ENCODE results near the gene DCDC2B.
A peak's percentile ranks its signal among the peaks of the same experiment; 100 is the strongest.
"Not testable (repeated sequence)": the region's sequence is repeated elsewhere in the genome, so short reads cannot be mapped to it uniquely, and the experiment has no call there.

Gene DCDC2B

DNA sequence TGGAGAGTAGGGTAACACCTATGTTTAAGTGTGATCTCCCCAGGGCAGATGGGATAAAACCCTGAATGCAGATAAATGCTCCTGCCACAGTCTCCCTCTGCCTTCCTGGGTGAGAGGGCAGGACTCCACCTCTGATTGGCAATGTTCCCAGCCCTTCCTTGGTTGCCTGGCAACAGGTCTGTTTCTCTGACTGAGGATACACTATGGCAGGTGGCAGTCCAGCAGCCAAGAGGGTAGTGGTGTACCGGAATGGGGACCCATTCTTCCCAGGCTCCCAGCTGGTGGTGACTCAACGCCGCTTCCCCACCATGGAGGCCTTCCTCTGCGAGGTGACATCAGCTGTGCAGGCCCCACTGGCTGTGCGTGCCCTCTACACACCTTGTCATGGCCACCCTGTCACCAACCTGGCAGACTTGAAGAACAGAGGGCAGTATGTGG is at the start of gene DCDC2B:
DCDC2B (plus strand) TSS at position 199 of the 438 bp plus-strand sequence; CDS start at position 204, 5 bp downstream.
- no peak within 1 kb of the TSS for H3K4me3 ChIP-seq (ENCODE audit: low read depth, low read length)
- TF ChIP-seq, protein P1, sequence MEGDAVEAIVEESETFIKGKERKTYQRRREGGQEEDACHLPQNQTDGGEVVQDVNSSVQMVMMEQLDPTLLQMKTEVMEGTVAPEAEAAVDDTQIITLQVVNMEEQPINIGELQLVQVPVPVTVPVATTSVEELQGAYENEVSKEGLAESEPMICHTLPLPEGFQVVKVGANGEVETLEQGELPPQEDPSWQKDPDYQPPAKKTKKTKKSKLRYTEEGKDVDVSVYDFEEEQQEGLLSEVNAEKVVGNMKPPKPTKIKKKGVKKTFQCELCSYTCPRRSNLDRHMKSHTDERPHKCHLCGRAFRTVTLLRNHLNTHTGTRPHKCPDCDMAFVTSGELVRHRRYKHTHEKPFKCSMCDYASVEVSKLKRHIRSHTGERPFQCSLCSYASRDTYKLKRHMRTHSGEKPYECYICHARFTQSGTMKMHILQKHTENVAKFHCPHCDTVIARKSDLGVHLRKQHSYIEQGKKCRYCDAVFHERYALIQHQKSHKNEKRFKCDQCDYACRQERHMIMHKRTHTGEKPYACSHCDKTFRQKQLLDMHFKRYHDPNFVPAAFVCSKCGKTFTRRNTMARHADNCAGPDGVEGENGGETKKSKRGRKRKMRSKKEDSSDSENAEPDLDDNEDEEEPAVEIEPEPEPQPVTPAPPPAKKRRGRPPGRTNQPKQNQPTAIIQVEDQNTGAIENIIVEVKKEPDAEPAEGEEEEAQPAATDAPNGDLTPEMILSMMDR (IDR thresholded peaks at IDR 0.05; ENCODE audit: control insufficient read depth, extremely low read depth, insufficient read depth) = no peak
- DNase-seq (ENCODE audit: low read depth) = peak; percentile 69

DNA sequence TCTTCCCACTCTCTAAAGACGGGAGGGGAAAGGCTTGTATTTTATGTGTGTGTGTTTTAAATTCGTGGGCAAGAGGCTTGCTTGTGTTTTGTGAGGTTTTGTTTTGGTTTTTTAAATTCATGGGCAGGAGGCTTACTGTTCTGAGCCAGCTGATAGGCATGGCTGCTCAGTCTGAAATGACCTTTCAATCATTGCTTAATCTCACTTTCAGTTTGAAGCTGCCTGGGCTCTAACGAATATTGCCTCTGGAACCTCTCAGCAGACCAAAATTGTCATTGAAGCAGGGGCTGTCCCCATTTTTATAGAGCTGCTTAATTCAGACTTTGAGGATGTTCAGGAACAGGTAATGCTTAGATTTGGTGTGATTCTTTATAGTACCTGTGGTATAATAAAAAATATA is 49.7 kb upstream of the DCDC2B start:
- no peak for DNase-seq (ENCODE audit: low read depth)
- no peak overlapping the region for H3K4me3 ChIP-seq (ENCODE audit: low read depth, low read length)
- TF ChIP-seq, protein P1 (IDR thresholded peaks at IDR 0.05; ENCODE audit: control insufficient read depth, extremely low read depth, insufficient read depth) = no peak

DNA sequence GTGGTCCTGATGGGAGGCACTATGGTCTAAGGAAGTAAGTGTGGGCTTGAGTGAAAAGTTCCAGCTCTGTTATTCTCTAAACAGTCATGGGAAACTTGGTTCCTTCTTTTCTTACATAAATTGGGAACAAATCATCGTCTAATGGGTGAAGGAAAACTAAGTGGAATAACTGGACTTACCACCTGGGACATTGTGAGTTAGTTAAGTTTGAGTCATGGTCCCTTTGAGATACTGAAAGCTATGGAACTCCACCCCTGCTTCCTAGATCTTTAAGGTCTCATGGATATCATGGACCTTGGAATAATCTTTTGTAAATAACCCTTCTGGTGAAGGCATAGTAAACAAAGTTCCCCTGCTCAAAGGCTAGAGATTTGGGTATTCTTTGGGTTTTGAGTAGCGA is 45.5 kb upstream of the DCDC2B start:
- H3K4me3 ChIP-seq (ENCODE audit: low read depth, low read length) = no peak overlapping the region

DNA sequence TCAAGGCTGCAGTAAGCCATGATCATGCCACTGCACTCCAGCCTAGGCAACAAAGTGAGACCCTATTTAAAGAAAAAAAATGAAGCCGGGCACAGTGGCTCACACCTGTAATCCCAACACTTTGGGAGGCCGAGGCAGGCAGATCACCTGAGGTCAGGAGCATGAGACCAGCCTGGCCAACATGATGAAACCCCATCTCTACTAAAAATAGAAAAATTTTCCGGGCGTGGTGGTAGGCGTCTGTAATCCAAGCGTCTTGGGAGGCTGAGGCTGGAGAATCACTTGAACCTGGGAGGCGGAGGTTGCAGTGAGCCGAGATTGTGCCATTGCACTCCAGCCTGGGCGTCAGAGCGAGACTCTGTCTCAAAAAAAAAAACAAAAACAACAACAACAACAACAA is 43.3 kb upstream of the DCDC2B start:
- H3K4me3 ChIP-seq (ENCODE audit: low read depth, low read length); DNase-seq (ENCODE audit: low read depth): not testable (repeated sequence)

More for the DNA sequence above, 45.5 kb upstream of the DCDC2B start:
- DNase-seq (ENCODE audit: low read depth) = no peak
- TF ChIP-seq, protein P1 (IDR thresholded peaks at IDR 0.05; ENCODE audit: control insufficient read depth, extremely low read depth, insufficient read depth) = no peak

DNA sequence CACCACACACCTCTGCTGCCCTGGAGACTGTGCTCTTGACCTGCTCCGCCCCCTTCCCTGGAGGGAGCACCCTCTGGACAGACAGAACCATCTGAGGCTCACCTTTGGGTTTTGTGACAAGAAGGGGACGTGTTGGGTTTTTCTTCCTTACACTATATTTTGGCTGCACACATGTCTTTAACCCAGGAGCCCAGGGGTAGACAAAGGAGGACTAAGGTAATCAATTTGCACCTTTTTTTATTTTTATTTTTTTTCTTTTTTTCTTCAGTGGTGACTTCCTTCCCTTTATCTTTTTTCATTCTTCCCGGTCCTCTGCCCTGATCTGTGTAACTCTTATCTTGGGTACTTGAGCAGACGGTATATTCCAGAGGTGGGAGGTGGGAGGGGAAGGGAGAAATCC is 37.9 kb upstream of the DCDC2B start:
- DNase-seq (ENCODE audit: low read depth) = no peak
- H3K4me3 ChIP-seq (ENCODE audit: low read depth, low read length) = no peak overlapping the region
- TF ChIP-seq, protein P1 (IDR thresholded peaks at IDR 0.05; ENCODE audit: control insufficient read depth, extremely low read depth, insufficient read depth) = no peak

DNA sequence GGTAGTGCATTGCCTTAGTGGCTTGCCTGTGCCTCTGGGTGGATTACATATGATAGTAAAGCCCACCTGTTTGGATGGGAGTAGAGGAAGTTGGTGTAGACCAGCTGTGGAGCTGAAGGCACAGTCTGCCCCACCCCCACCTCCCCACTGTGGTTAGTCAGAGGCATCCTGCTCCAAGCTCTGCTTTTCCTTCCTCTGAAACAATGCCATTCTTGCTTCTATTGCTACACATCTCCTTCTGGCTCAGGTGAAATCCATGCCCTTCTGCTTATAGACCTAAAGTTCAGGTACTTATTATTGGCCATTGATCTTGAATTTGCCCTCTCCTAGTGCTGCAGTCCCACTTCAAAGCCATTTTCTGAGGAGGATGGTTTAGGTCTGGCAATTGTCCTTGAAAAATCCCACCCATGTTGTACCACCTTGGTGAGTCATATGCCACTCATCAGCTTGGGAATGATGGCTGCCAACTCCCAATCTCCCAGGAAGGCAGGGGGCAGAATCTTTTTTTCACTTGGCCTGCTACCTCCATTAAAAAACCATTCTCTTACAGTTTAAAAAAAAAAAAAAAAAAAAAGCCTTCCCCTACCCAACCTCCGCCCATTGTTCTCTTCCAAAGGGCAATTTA is 36.2 kb upstream of the DCDC2B start:
- TF ChIP-seq, protein P1 (IDR thresholded peaks at IDR 0.05; ENCODE audit: control insufficient read depth, extremely low read depth, insufficient read depth) = no peak
- DNase-seq (ENCODE audit: low read depth) = no peak
- H3K4me3 ChIP-seq (ENCODE audit: low read depth, low read length) = no peak overlapping the region

DNA sequence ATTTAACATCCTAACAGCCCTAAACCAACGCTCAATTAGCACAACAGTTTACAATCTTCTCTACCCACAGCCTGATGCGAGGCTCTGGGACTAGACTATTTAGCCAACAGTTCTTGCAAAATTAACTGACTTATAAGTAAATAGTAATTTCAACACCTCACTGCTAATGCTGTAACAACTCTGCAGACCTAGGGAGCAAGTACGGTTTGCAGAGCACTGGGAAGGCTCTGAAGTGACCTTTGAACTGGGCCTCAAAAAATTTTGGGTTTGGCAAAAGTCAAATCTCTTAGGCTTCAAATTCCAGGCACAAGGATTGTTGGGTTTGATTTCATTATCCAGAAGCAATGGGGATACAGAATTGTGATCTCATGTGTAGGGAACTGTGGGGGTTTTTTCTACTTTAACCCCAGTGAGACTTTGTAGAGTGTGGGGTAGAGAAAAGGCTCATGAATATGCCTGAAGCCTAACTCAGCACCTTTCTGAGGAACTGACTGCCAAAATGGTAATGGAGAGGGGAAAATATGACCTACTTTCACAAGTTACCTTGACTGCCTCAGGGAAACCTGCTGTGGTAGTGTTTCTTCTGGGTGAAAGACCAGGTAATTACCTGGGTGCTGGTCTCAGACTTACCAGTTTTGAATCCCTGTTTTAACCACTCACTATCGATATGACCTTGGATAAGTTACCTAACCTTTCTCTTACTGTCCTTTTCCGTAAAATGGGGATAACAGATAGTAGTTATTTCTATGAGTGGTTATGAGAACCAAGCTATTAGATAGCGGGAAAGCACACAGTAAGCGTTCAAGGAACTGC is 30.3 kb upstream of the DCDC2B start:
- TF ChIP-seq, protein P1 (IDR thresholded peaks at IDR 0.05; ENCODE audit: control insufficient read depth, extremely low read depth, insufficient read depth) = no peak
- peak overlapping the region; percentile 71 for H3K4me3 ChIP-seq (ENCODE audit: low read depth, low read length)
- DNase-seq (ENCODE audit: low read depth) = no peak
